Tracheal epithelial cell (primary cell): ENCODE results near the gene PARP4. TPM values are rescaled to one million over a fixed set of nuclear protein-coding genes. Genes with fewer than 3 reads are reported as not detected.

ENCODE experiments used
- total RNA-seq: library from RNA; depleted of rRNA; stranded (reverse); fragments of >200 nt; gene quantifications from 2 replicates; pipeline ENCODE4 v1.2.1, GENCODE V29; 2014

PARP4 gene
- 24.3 and 24.5 TPM in 2 replicates for total RNA-seq

GRCh38 chr13:24512197-24512907 is at the start of gene PARP4:
TSS of gene PARP4 (minus strand) at chr13:24512778. CDS start at chr13:24503776, 9,002 bp downstream.

Other genes with a start within 250 kb of the PARP4 start
- gene C1QTNF9, start 203.2 kb downstream of the PARP4 start, total RNA-seq: not detected in 2 replicates
- 1.7 and 2.6 TPM in 2 replicates for gene ATP12A, start 167.6 kb upstream of the PARP4 start, total RNA-seq